GM12872 (cell line): ENCODE results near the gene SOS2.

Source experiments
- TF ChIP-seq, protein P1 (sequence below): IDR thresholded peaks from 3 replicates; pipeline ENCODE4 v1.5.1; 2011; ENCODE audit warnings: low read depth, mild to moderate bottlenecking, low read length, moderate library complexity; ENCODE audit not compliant: insufficient read depth

The SOS2 gene

GRCh38 chr14:50084666-50085065, 146.7 kb downstream of the SOS2 start:
- TF ChIP-seq, protein P1, sequence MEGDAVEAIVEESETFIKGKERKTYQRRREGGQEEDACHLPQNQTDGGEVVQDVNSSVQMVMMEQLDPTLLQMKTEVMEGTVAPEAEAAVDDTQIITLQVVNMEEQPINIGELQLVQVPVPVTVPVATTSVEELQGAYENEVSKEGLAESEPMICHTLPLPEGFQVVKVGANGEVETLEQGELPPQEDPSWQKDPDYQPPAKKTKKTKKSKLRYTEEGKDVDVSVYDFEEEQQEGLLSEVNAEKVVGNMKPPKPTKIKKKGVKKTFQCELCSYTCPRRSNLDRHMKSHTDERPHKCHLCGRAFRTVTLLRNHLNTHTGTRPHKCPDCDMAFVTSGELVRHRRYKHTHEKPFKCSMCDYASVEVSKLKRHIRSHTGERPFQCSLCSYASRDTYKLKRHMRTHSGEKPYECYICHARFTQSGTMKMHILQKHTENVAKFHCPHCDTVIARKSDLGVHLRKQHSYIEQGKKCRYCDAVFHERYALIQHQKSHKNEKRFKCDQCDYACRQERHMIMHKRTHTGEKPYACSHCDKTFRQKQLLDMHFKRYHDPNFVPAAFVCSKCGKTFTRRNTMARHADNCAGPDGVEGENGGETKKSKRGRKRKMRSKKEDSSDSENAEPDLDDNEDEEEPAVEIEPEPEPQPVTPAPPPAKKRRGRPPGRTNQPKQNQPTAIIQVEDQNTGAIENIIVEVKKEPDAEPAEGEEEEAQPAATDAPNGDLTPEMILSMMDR, result no peak

DNA sequence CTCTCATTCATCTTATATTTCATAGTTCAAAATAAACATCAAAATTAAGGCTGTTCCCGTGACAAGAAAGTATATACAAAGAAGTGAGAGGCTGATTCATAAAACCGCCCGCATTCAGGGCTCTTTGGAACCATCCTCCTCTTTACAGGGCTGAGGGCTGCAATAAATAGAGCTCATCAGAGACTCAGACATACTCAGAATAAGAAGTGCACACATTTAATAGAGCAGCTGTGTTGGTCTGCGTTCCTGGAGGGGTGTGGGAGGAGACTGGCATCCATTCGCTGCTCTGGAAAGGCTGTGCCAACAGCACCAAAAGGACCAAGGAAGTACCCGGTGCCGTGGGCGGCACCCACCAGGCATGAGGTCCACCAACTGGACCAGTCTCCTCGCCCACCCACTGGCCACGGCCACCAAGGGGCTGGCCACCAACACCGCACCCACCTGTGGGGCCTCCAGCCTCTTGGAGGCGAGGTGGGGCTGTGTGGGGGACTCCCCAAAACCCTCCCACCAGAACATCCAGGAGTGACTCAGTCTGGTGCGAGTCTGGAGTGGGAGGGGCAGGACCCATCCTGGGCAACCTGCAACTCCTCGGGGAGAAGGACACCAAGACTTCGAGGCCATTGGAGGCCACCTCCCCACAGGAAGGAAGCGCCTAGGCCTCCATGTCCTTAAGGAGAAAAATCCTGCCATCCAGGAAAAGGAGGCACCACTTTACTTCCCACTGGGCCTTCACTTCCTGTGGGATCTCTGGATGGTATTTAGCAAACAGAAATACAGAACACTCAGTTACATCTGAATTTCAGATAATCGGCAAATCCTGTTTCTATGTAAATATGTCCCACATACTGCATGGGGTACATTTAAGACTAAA, 147.7 kb downstream of the SOS2 start:
- TF ChIP-seq, protein P1, result no peak

GRCh38 chr14:50082784-50083466, 148.5 kb downstream of the SOS2 start:
- TF ChIP-seq, protein P1, result no peak

- TF ChIP-seq, protein P1, result no peak
Observed at GRCh38 chr14:50082308-50082742, 149.1 kb downstream of the SOS2 start.

- TF ChIP-seq, protein P1, result no peak
Observed at GRCh38 chr14:50072395-50072794, 159.0 kb downstream of the SOS2 start.

GRCh38 chr14:50070840-50071548, 160.4 kb downstream of the SOS2 start:
- TF ChIP-seq, protein P1, result no peak

DNA sequence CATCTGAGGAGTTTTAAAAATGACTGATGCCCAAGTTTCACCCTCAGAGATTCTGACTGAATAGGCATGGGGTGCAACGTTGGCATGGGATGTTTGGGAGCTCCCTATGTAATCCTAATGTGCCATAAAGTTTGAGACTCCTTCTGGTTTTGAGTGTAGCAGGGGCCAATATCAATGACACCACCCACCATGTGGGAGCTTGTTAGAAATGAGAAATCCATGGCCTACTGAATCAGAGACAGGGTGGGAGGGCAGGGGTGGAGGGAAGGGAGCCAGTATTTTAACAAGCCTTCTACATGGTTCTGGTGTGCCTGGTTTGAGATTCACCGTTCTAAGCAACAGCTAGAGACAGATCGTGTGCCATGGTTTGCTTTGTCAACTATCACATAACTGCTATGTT, 161.1 kb downstream of the SOS2 start:
- TF ChIP-seq, protein P1, result no peak
